Effector memory CD4-positive, alpha-beta T cell (primary cell): Measurements from ENCODE around the gene A1CF.
"Not testable (repeated sequence)": the region's sequence is repeated elsewhere in the genome, so short reads cannot be mapped to it uniquely, and the experiment has no call there.

ENCODE experiments used
- DNase-seq, 3 donors: peaks; one replicate each; pipeline ENCODE4 v3.0.0-alpha.2; 2020
- H3K27ac ChIP-seq: 2 replicates; pipeline ENCODE4 v1.7.0; 2013; ENCODE audit warnings: mild to moderate bottlenecking, low read length, moderate library complexity; ENCODE audit not compliant: insufficient read depth, poor library complexity, severe bottlenecking
- H3K27me3 ChIP-seq: replicated peaks from 2 replicates; pipeline ENCODE4 v1.7.0; 2013; ENCODE audit warnings: mild to moderate bottlenecking, low read length; ENCODE audit not compliant: insufficient read depth, control insufficient read depth, poor library complexity, severe bottlenecking
- H3K36me3 ChIP-seq: 2 replicates; pipeline ENCODE4 v1.7.0; 2013; ENCODE audit warnings: mild to moderate bottlenecking, low read length, moderate library complexity; ENCODE audit not compliant: control insufficient read depth, insufficient read depth
- H3K4me1 ChIP-seq: 2 replicates; pipeline ENCODE4 v1.7.0; 2013; ENCODE audit warnings: low read length, mild to moderate bottlenecking; ENCODE audit not compliant: control insufficient read depth, insufficient read depth, poor library complexity, severe bottlenecking
- H3K4me3 ChIP-seq: 2 replicates; pipeline ENCODE4 v1.7.0; 2013; ENCODE audit warnings: low read length, low read depth, mild to moderate bottlenecking; ENCODE audit not compliant: insufficient read depth, poor library complexity, severe bottlenecking
- H3K9me3 ChIP-seq: 2 replicates; pipeline ENCODE4 v1.7.0; 2013; ENCODE audit warnings: mild to moderate bottlenecking, low read length, moderate library complexity; ENCODE audit not compliant: control insufficient read depth
- total RNA-seq, 3 donors: gene quantifications; one replicate each; lab custom pipeline; 2026; lab: John Stamatoyannopoulos, UW

A1CF gene
- 0 reads per million in 3 donors for total RNA-seq

- no peaks in the 10 kb centered on the region for H3K36me3 ChIP-seq
- no peak within 1 kb of the TSS for H3K4me3 ChIP-seq
- no peak within 1 kb of the TSS for H3K27ac ChIP-seq
- no peaks in the 10 kb centered on the region for H3K27me3 ChIP-seq
- no peaks in the 10 kb centered on the region for H3K9me3 ChIP-seq
- DNase-seq, result no peak
- H3K4me1 ChIP-seq, result no peaks in the 10 kb centered on the region
Observed at GRCh38 chr10:50885097-50885859, at the start of gene A1CF. Gene A1CF (minus strand): TSS chr10:50885627. CDS start chr10:50859940, 25,687 bp downstream.

GRCh38 chr10:50931948-50932431 is 46.6 kb upstream of the A1CF start:
- no peak for DNase-seq
- Histone ChIP-seq H3K4me1 (no peaks in the 10 kb centered on the region), H3K27ac (no peak overlapping the region), H3K4me3 (no peak overlapping the region), H3K9me3 (no peaks in the 10 kb centered on the region), H3K36me3 (no peaks in the 10 kb centered on the region), H3K27me3 (no peaks in the 10 kb centered on the region)

GRCh38 chr10:50929670-50930069 is 44.2 kb upstream of the A1CF start:
- DNase-seq, result no peak
- no peak overlapping the region for H3K27ac ChIP-seq
- H3K9me3 ChIP-seq, result no peaks in the 10 kb centered on the region
- no peaks in the 10 kb centered on the region for H3K36me3 ChIP-seq
- H3K27me3 ChIP-seq, result no peaks in the 10 kb centered on the region
- no peaks in the 10 kb centered on the region for H3K4me1 ChIP-seq
- no peak overlapping the region for H3K4me3 ChIP-seq

- no peak overlapping the region for H3K27ac ChIP-seq
- no peaks in the 10 kb centered on the region for H3K9me3 ChIP-seq
- no peaks in the 10 kb centered on the region for H3K36me3 ChIP-seq
- no peaks in the 10 kb centered on the region for H3K4me1 ChIP-seq
- H3K27me3 ChIP-seq, result no peaks in the 10 kb centered on the region
- no peak for DNase-seq
- no peak overlapping the region for H3K4me3 ChIP-seq
Observed at GRCh38 chr10:50928190-50928552, 42.7 kb upstream of the A1CF start.

GRCh38 chr10:50927522-50928189 is 42.2 kb upstream of the A1CF start:
- Histone ChIP-seq H3K27me3 (no peaks in the 10 kb centered on the region), H3K4me3 (no peak overlapping the region), H3K9me3 (no peaks in the 10 kb centered on the region), H3K36me3 (no peaks in the 10 kb centered on the region), H3K27ac (no peak overlapping the region), H3K4me1 (no peaks in the 10 kb centered on the region)
- DNase-seq, result no peak

DNA sequence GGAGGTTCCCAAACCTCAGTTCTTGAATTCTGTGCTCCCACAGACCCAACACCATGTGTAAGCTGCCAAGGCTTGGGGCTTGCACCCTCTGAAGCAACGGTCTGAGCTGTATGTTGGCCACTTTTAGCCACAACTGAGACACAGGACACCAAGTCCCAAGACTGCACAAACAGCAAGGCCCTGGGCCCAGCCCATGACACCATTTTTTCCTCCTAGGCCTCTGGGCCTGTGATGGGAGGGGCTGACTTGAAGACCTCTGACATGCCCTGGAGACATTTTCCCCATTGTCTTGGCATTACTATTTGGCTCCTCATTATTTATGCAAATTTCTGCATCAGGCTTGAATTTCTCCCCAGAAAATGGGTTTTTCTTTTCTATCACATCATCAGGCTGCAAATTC is 38.0 kb upstream of the A1CF start:
- H3K4me1 ChIP-seq, H3K4me3 ChIP-seq: not testable (repeated sequence)

GRCh38 chr10:50919010-50919409 is 33.6 kb upstream of the A1CF start:
- no peaks in the 10 kb centered on the region for H3K27me3 ChIP-seq
- no peaks in the 10 kb centered on the region for H3K4me1 ChIP-seq
- DNase-seq, result no peak

More for the DNA sequence above, 38.0 kb upstream of the A1CF start:
- DNase-seq, H3K27ac ChIP-seq, H3K9me3 ChIP-seq, H3K27me3 ChIP-seq, H3K36me3 ChIP-seq: not testable (repeated sequence)

GRCh38 chr10:50918529-50918928 is 33.1 kb upstream of the A1CF start:
- no peaks in the 10 kb centered on the region for H3K9me3 ChIP-seq
- H3K4me1 ChIP-seq, result no peaks in the 10 kb centered on the region
- no peak for DNase-seq
- H3K4me3 ChIP-seq, result no peak overlapping the region
- no peaks in the 10 kb centered on the region for H3K27me3 ChIP-seq
- no peaks in the 10 kb centered on the region for H3K36me3 ChIP-seq
- H3K27ac ChIP-seq, result no peak overlapping the region

More at GRCh38 chr10:50919010-50919409, 33.6 kb upstream of the A1CF start:
- Histone ChIP-seq H3K9me3 (no peaks in the 10 kb centered on the region), H3K4me3 (no peak overlapping the region), H3K27ac (no peak overlapping the region), H3K36me3 (no peaks in the 10 kb centered on the region)

- Histone ChIP-seq H3K4me3 (no peak overlapping the region), H3K27ac (no peak overlapping the region), H3K27me3 (no peaks in the 10 kb centered on the region), H3K4me1 (no peaks in the 10 kb centered on the region), H3K36me3 (no peaks in the 10 kb centered on the region), H3K9me3 (no peaks in the 10 kb centered on the region)
- no peak for DNase-seq
Observed at GRCh38 chr10:50917486-50917885, 32.1 kb upstream of the A1CF start.

GRCh38 chr10:50909334-50910014 is 24.0 kb upstream of the A1CF start:
- Histone ChIP-seq H3K4me3 (no peak overlapping the region), H3K27ac (no peak overlapping the region), H3K4me1 (no peaks in the 10 kb centered on the region), H3K27me3 (no peaks in the 10 kb centered on the region), H3K36me3 (no peaks in the 10 kb centered on the region), H3K9me3 (no peaks in the 10 kb centered on the region)
- DNase-seq, result no peak
